GM21737 (cell line): ENCODE data around the gene DKK3.

Experiments used
- ATAC-seq: cut with Tn5 transposase; IDR thresholded peaks from one replicate; pipeline ENCODE4 v1.9.1; 2021; ENCODE audit warnings: mild to moderate bottlenecking, moderate library complexity; ENCODE audit not compliant: unreplicated experiment

The DKK3 gene

GRCh38 chr11:11949482-11949881, 58.9 kb downstream of the DKK3 start:
- ATAC-seq = no peak

GRCh38 chr11:11948242-11948947, 60.0 kb downstream of the DKK3 start:
- ATAC-seq = no peak

GRCh38 chr11:11947825-11948224, 60.6 kb downstream of the DKK3 start:
- no peak for ATAC-seq

GRCh38 chr11:11946878-11947277, 61.5 kb downstream of the DKK3 start:
- ATAC-seq = no peak

GRCh38 chr11:11946180-11946579, 62.2 kb downstream of the DKK3 start:
- ATAC-seq = no peak

GRCh38 chr11:11944444-11944843, 64.0 kb downstream of the DKK3 start:
- no peak for ATAC-seq

- no peak for ATAC-seq
These were observed 65.8 kb downstream of the DKK3 start for GRCh38 chr11:11942668-11943067.

GRCh38 chr11:11940551-11940950, 67.9 kb downstream of the DKK3 start:
- ATAC-seq = no peak

GRCh38 chr11:11937957-11938356, 70.5 kb downstream of the DKK3 start:
- ATAC-seq = no peak

- no peak for ATAC-seq
These were observed 71.0 kb downstream of the DKK3 start for GRCh38 chr11:11937433-11937832.

GRCh38 chr11:11935536-11935935, 72.9 kb downstream of the DKK3 start:
- ATAC-seq = no peak

GRCh38 chr11:11931461-11932055, 76.9 kb downstream of the DKK3 start:
- ATAC-seq = no peak

GRCh38 chr11:11929920-11930319, 78.5 kb downstream of the DKK3 start:
- no peak for ATAC-seq

GRCh38 chr11:11923828-11924227, 84.6 kb downstream of the DKK3 start:
- no peak for ATAC-seq

- no peak for ATAC-seq
These were observed 91.4 kb downstream of the DKK3 start for GRCh38 chr11:11916981-11917399.

GRCh38 chr11:11915625-11916024, 92.8 kb downstream of the DKK3 start:
- ATAC-seq = no peak

GRCh38 chr11:11913395-11913794, 95.0 kb downstream of the DKK3 start:
- no peak for ATAC-seq
